Left renal pelvis (tissue), 4 donors: Measurements from ENCODE around the gene ZNF234. TPM values are rescaled to one million over a fixed set of nuclear protein-coding genes. Genes with fewer than 3 reads are reported as not detected.
"Not testable (repeated sequence)": the region's sequence is repeated elsewhere in the genome, so short reads cannot be mapped to it uniquely, and the experiment has no call there.

Experiments used
- DNase-seq, 4 donors: peaks; one replicate each; pipeline ENCODE4 v3.0.0-alpha.2; 2013; ENCODE audit warnings: low read depth in 4 of 4, low spot score in 3 of 4
- polyA plus RNA-seq, 4 donors: library from polyadenylated mRNA; unstranded; fragments of 120-200 nt; gene quantifications; one replicate each; pipeline ENCODE4 v1.2.1, GENCODE V29; 2013; ENCODE audit not compliant: insufficient read length in 4 of 4

The ZNF234 gene
- 10 to 100 TPM; 13.2 to 19.9 (median 14.4) TPM for polyA plus RNA-seq

DNA sequence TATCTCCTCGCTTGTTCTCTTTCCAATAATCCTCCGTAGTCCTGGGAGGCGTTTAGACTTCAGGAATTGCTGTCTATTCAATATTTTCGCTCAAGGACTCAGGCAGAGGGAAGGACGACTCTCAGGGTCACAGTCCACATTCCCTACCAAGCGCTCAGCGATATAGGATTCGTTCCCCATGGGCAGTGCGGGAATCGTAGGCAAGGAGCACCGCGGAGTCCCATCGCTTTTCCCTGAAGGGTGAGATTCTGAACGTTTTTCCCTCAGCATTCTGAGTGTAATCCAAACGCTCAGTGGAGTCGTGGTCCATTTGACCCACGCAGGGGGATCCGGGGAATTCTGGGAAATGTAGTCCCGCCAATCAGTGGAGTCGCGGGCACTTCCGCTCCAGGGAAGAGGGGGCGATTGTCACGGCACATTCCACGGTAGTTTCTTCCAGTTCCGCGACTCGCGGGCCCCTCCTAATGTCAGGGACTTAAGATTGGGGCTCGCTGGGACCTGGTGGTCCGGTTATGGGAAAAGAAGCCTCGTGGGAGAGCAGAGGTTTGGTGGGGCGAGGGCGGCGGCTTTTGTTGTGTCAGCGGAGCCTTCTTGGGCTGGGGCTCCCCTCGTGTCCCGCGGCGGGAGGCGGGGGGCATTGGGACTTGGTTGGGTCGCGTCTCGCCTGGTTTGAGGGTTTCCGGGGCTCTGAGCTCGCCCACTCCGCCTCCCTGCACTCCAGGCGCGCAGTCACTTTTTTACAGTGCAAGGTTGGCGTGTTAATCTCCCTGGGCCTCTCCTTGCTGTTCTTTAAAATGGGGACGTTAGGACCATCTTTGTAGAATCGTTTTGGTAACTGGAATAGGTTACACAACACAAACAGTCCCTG, at the start of gene ZNF234:
Gene ZNF234 (plus strand): TSS at position 364 of the 868 bp plus-strand sequence. CDS start 3,079 bp downstream, outside the sequence.
- DNase-seq = peak; percentile 79 to 88 (median 82)

- no peak for DNase-seq
Measured at GRCh38 chr19:44092108-44092507, 49.2 kb upstream of the ZNF234 start.

DNA sequence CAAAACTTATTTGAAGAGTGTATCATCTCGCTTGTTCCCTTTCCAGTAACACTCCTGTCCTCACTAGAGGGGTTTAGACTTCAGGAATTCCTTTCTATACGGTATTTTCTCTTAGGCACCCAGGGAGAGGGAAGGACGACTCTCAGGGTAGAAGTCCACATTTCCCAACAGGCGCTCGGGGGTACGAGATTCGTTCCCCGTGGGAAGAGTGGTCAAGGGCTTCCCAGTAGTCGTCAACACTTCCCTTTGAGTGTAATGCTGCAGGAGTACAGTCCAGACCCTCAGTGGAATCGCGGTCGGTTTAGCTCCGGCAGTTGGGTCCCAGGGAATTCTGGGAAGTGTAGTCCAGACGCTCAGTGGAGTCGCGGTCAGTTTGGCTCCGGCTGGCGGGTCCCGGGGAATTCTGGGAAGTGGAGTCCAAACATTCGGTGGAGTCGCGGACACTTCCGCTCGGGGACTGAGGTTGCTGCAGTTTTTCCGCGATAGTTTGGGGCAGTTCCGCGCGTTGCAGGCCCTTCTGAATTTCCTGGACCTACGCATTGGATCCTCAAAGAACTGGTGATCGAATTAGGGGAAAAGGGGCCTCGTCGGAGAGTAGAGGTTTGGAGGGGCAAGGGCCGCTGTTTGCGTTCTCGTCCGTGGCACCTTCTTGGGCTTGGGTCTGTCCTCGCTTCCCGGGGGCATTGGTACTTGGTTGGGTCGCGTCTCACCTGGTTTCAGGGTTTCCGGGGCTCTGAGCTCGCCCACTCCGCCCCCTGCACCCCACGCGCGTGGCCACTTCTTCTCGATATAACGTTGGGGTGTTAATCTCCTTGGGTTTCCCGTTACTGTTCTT, 47.2 kb upstream of the ZNF234 start, which contains the start of gene ZNF224:
Gene ZNF224 (plus strand): TSS at position 431 of the 835 bp plus-strand sequence. CDS start 3,513 bp downstream, outside the sequence.
- DNase-seq = peak; percentile 84 to 94 (median 86)

- no peak for DNase-seq
Measured at GRCh38 chr19:44107751-44108150, 33.6 kb upstream of the ZNF234 start.

DNA sequence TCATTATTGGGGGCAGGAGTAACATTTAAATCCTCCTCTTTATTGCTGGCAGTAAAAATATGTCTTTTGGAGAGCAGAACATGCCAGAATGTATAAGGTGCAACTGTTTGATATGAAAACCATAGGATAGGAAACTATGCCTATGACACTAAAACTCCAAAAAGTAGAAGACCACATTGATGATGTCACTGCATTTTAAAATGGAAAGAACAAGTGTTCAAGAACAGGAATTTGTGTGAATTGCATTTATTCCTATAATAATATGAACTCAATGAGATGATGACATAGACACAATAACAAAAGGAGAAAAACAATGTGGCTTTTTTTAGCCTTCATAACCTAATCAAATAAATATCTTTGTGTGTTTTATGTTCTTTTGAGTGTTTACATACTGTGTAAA, 31.9 kb upstream of the ZNF234 start:
- DNase-seq = no peak

GRCh38 chr19:44111910-44112463, 29.4 kb upstream of the ZNF234 start:
- DNase-seq = no peak

- DNase-seq = no peak
Measured at GRCh38 chr19:44112802-44113137, 28.6 kb upstream of the ZNF234 start.

DNA sequence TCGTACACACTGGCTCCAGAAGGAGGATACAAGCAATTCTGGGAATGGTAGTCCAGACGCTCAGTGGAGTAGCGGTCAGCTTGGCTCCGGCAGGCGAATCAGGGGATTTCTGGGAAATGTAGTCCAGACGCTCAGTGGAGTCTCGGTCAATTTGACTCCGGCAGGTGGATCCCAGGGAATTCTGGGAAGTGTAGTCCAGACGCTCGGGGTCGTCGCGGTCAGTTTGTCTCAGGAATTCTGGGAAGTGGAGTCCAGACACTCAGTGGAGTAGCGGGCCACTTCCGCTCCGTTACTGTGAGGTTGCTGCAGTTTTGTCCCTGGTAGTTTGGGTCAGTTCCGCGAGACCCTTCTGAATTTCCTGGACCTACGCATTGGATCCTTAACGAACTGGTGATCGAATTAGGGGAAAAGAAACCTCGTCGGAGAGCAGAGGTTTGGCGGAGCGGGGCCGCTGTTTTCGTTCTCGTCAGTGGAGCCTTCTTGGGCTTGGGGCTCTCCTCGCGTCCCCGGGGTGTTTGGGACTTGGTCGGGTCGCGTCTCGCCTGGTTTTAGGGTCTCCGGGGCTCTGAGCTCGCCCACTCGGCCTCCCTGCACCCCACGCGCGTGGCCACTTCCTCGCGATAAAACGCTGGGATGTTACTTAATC, 28.1 kb upstream of the ZNF234 start, which contains the start of gene ZNF225:
Gene ZNF225 (plus strand): TSS at position 262 of the 646 bp plus-strand sequence. CDS start 2,429 bp downstream, outside the sequence.
- peak; percentile 97 to 99 (median 98) for DNase-seq

DNA sequence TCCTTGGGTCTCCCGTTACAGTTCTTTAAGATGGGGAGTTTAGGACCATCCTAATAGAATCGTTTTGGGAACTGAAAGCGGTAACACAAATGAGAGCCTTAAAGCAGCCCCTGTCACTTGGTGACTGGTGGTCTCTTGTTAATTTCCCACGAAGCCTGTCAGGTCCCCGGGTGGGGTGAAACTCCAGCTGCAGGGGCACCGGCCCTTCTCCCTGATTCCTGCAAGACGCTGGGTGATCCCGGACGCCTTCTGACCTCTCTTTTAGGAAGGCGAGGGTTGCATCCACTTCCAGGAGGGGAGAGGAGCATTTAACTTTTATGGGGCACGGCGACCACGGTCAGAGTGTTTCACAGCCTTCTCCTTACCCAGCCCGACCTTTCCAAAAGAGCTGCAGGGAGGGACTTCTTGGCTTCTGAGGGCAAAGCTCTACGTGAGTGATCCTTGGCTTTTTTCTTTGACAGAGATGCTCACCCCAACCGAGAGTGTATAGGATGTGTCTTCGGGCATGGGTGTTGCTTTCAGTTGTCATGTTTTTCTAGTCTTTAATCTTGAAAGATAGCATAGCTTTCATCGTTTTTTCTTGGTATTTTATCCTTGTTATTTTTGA, 27.5 kb upstream of the ZNF234 start:
- no peak for DNase-seq

GRCh38 chr19:44121162-44121561, 20.2 kb upstream of the ZNF234 start:
- not testable (repeated sequence) for DNase-seq

- DNase-seq = no peak
Measured at GRCh38 chr19:44131955-44132354, 9.4 kb upstream of the ZNF234 start.

DNA sequence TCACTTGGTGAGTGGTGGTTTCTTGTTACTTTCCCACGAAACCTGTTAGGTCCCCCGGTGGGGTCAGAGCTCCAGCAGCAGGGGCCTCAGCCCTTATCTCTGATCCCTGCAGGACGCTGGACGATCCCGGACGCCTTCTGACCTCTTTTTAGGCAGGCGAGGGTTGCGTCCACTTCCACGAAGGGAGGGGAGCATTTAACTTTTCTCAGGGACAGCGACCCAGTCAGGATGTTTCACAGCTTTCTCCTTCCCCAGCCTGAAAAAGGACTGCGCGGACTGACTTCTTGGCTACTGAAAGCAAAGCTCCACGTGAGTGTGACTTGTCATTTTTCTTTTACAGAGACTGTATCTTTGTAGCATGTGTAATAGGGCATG, 692 bp downstream of the ZNF234 start:
- DNase-seq = no peak

- DNase-seq = no peak
Measured at GRCh38 chr19:44149776-44150175, 8.4 kb downstream of the ZNF234 start.

DNA sequence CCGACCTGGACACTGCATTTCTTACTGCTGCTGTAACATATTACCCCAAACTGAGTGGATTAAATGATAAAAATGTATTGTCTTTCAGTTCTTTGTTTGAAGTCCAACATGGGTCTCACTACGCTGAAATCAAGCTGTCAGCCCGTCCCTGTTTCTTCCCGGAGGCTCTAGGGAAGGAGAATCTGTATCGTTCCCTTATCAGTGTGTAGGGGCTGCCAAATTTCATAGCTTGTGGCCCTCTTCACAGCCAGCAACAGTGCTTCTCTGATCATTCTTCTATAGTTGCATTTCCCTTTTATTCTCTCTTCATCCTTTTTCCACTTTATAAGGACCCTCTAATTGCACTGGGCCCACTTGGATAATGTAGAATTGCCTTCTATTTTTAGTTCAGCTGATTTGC, 10.1 kb downstream of the ZNF234 start:
- no peak for DNase-seq

DNA sequence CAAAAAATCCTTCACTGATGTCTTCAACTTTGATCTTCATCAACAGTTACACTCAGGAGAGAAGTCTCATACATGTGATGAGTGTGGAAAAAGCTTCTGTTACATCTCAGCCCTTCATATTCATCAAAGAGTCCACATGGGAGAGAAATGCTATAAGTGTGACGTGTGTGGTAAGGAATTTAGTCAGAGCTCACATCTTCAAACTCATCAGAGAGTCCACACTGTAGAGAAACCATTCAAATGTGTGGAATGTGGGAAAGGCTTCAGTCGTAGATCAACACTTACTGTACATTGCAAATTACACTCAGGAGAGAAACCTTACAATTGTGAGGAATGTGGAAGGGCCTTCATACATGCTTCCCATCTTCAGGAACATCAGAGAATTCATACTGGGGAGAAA, 15.1 kb downstream of the ZNF234 start:
- no peak for DNase-seq

GRCh38 chr19:44163789-44164188, 22.4 kb downstream of the ZNF234 start:
- no peak for DNase-seq

GRCh38 chr19:44164327-44164672, 22.9 kb downstream of the ZNF234 start:
- DNase-seq = no peak

- DNase-seq = peak; percentile 92 to 97 (median 96)
Measured at GRCh38 chr19:44164673-44165512, 23.5 kb downstream of the ZNF234 start, which contains the start of gene ZNF226. Gene ZNF226 (plus strand): TSS chr19:44165100. CDS start chr19:44170081, 4,981 bp downstream.

DNA sequence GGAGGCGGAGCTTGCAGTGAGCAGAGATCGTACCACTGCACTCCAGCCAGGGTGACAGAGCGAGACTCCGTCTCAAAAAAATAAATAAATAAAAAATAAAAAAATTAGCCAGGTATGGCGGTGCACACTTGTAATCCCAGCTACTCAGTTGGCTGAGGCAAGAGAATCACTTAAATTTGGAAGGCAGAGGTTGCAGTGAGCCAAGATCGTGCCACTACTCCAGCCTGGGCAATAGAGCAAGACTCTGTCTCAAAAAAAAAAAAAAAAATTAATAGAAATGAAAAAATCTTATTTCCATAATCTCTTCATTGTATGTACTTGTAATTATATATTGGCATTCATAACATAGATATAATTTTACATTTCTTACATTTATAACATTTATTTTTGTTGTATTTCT, 29.3 kb downstream of the ZNF234 start:
- not testable (repeated sequence) for DNase-seq
